CD4-positive, alpha-beta T cell (primary cell): ENCODE results near the gene TANK. TPM values are rescaled to one million over a fixed set of nuclear protein-coding genes. Genes with fewer than 3 reads are reported as not detected.

Experiments
- ATAC-seq: fragments of 200-7000 bp; cut with Tn5 transposase; one replicate; pipeline ENCODE4 v1.10.0; 2022; ENCODE audit warnings: mild to moderate bottlenecking; ENCODE audit not compliant: poor library complexity
- CTCF ChIA-PET: fragments of 350-600 bp; sonication (Branson Sonifier 250); formaldehyde crosslinking; loops from one replicate; lab custom pipeline; 2021; ENCODE audit warnings: antibody characterized with exemption, inconsistent platforms; lab: Charles Lee
- POLR2A ChIA-PET: fragments of 350-600 bp; sonication (Branson Sonifier 250); formaldehyde crosslinking; loops from one replicate; lab custom pipeline; 2021; ENCODE audit warnings: antibody characterized with exemption, inconsistent platforms; lab: Charles Lee
- DNase-seq, 14 experiments: peaks; one replicate each; pipeline ENCODE4 v3.0.0-alpha.2; 2013 to 2020; ENCODE audit warnings: mixed read lengths in 2 of 14
- H3K27ac ChIP-seq, 2 donors: one replicate each; pipeline versions ENCODE4 v1.5.1 to v1.7.0; 2013; ENCODE audit warnings: low read length in 2 of 2, low read depth in 1 of 2, mild to moderate bottlenecking in 1 of 2
- H3K27me3 ChIP-seq, 2 experiments: 1 replicate in 1 of 2; 2 replicates in 1 of 2; pipeline versions ENCODE4 v1.6.1 to v1.7.0; 2013; ENCODE audit warnings: low read length in 2 of 2, control low read depth in 1 of 2, mild to moderate bottlenecking in 1 of 2, moderate library complexity in 1 of 2; ENCODE audit not compliant: insufficient read depth in 2 of 2, control insufficient read depth in 1 of 2
- H3K36me3 ChIP-seq: one replicate; pipeline ENCODE4 v1.6.1; 2013; ENCODE audit warnings: low read length, control low read depth; ENCODE audit not compliant: insufficient read depth
- H3K4me1 ChIP-seq: one replicate; pipeline ENCODE4 v1.6.1; 2013; ENCODE audit warnings: low read length, control low read depth; ENCODE audit not compliant: insufficient read depth
- H3K4me3 ChIP-seq: one replicate; pipeline ENCODE4 v1.5.1; 2013; ENCODE audit warnings: mild to moderate bottlenecking, low read length, moderate library complexity
- H3K9me3 ChIP-seq, 2 experiments: 1 replicate in 1 of 2; 2 replicates in 1 of 2; pipeline versions ENCODE4 v1.6.1 to v1.7.0; 2013; ENCODE audit warnings: low read length in 2 of 2, mild to moderate bottlenecking in 2 of 2, control low read depth in 1 of 2, moderate library complexity in 1 of 2; ENCODE audit not compliant: control insufficient read depth in 1 of 2, insufficient read depth in 1 of 2
- H3K27ac Mint-ChIP-seq: one replicate; pipeline ENCODE4 v1.8.0; 2020; ENCODE audit warnings: mixed read lengths
- H3K27me3 Mint-ChIP-seq: one replicate; pipeline ENCODE4 v1.8.0; 2021; ENCODE audit warnings: mixed read lengths
- H3K36me3 Mint-ChIP-seq: one replicate; pipeline ENCODE4 v1.8.0; 2021; ENCODE audit warnings: low read depth, mixed read lengths
- H3K4me1 Mint-ChIP-seq: one replicate; pipeline ENCODE4 v1.8.0; 2021; ENCODE audit warnings: low read depth, mixed read lengths
- H3K4me3 Mint-ChIP-seq: one replicate; pipeline ENCODE4 v1.8.0; 2020; ENCODE audit warnings: mild to moderate bottlenecking, mixed read lengths
- H3K9me3 Mint-ChIP-seq: one replicate; pipeline ENCODE4 v1.8.0; 2020; ENCODE audit warnings: mixed read lengths
- intact Hi-C, 2 experiments: fragments of 100-400 bp; cut with DNase I in 1 of 2; cut with micrococcal nuclease in 1 of 2; formaldehyde crosslinking; loops; one replicate each; pipeline versions ENCODE4 v1.15.1 to v1.9.0; 2023 to 2025; cut with DNase I, micrococcal nuclease
- total RNA-seq, 174 experiments: library from RNA in 2 of 174; stranded (reverse) in 2 of 174; gene quantifications; one replicate each; pipeline ENCODE4 v1.2.3 and lab custom pipeline; 2021 to 2026
- TF ChIP-seq, protein P1 (sequence below): fragments of 200-600 bp; IDR thresholded peaks from one replicate; pipeline ENCODE4 v1.8.0; 2022; ENCODE audit warnings: antibody characterized with exemption, mild to moderate bottlenecking

Gene TANK
- total RNA-seq, 2 experiments from 2014 or later = 66.3 to 71.7 TPM

DNA sequence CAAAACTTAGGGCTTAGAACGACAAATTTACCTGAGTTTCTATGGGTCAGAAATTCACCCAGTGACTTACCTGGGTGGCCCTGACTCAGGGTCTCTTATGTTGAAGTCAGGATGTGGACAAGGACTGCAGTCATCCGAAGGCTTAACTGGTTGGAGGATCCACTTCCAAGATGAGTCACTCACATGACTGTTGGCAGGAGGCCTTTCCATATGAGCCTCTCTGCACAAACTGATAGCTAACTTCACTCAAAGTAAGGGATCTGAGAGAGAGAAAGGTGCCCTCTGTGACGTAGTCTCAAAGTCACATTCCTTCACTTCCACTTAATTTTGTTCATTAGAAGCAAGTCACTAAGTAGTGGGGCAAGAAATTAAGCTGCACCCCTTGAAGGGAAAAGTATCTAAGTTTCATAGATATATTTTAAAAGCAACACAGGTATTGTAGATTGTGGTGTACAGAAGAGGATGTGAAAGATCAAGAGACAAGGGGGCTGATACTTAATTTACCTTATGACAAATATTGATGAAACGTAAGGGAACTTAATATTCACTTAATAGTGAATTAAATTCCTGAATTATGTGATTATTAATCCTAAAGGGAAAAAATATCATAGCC, 48.4 kb downstream of the TANK start:
- Mint-ChIP-seq H3K4me1 (no peaks in the 10 kb centered on the region), H3K4me3 (no peak overlapping the region), H3K36me3 (peaks cover 83% of the 10 kb centered on the region), H3K27me3 (no peaks in the 10 kb centered on the region), H3K9me3 (no peaks in the 10 kb centered on the region), H3K27ac (peak overlapping the region; percentile 27)
- intact Hi-C loops = no loop called here
- POLR2A ChIA-PET = no interaction called here
- CTCF ChIA-PET = no interaction called here
- Histone ChIP-seq H3K9me3 (no peaks in the 10 kb centered on the region), H3K27ac (no peak overlapping the region), H3K36me3 (peaks cover 75% of the 10 kb centered on the region), H3K4me3 (no peak overlapping the region), H3K27me3 (no peaks in the 10 kb centered on the region), H3K4me1 (no peaks in the 10 kb centered on the region)
- no peak for DNase-seq
- TF ChIP-seq, protein P1, sequence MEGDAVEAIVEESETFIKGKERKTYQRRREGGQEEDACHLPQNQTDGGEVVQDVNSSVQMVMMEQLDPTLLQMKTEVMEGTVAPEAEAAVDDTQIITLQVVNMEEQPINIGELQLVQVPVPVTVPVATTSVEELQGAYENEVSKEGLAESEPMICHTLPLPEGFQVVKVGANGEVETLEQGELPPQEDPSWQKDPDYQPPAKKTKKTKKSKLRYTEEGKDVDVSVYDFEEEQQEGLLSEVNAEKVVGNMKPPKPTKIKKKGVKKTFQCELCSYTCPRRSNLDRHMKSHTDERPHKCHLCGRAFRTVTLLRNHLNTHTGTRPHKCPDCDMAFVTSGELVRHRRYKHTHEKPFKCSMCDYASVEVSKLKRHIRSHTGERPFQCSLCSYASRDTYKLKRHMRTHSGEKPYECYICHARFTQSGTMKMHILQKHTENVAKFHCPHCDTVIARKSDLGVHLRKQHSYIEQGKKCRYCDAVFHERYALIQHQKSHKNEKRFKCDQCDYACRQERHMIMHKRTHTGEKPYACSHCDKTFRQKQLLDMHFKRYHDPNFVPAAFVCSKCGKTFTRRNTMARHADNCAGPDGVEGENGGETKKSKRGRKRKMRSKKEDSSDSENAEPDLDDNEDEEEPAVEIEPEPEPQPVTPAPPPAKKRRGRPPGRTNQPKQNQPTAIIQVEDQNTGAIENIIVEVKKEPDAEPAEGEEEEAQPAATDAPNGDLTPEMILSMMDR = no peak
- ATAC-seq = no peak

DNA sequence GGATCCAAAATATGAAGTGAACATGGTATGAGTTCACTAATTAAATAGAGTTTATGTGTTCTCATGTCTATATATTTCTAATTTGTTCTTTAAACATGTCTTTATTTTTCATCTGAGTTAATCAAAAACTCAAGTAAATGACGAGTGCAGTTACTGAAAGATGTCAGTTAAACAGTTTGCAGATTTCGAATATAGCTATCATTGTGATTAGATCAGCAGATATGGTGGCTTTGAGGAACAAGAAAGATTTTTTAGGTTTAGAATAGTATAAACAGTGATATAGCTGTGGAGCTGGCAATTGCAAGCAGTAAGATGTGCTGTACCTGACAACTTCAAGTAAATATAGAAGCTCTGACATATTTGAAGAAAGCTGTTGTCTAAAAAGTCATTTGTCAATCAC, 49.7 kb downstream of the TANK start:
- H3K27ac Mint-ChIP-seq = no peak overlapping the region
- peaks cover 78% of the 10 kb centered on the region for H3K36me3 Mint-ChIP-seq
- intact Hi-C loops = no loop called here

DNA sequence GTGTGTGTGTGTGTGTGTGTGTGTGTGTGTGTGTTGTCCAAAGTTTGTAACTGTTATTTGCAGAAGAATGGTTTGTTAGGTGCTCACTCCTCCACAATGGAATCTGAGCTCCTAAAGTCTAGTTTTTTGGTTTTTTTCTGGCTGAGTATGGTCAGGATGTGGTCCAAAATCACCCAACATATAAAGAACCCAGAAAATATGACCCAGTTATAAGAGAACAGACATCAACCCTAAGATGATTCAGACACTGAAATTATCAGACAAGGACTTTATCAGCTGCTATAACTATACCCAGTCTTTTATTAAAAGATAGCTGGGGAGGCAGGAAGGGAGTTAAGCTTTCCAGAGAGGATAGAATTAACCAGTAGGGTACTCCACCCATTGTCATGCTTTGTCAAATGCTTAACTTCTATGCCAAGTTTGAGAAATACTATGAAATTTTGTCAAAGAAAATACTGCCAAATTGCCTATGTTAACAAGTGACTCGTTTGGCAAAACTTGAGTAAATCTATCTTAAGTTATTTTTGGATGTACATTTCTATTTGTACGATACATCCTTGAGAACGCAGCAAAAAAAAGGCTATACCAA, 57.5 kb downstream of the TANK start:
- intact Hi-C loops = no loop called here
- no peaks in the 10 kb centered on the region for H3K9me3 ChIP-seq
- ATAC-seq = no peak
- DNase-seq = peak in 2 of 14 experiments; percentile 16 to 19
- no peak overlapping the region for H3K27ac ChIP-seq
- no peaks in the 10 kb centered on the region for H3K27me3 ChIP-seq
- TF ChIP-seq, protein P1 = no peak
- no peak overlapping the region for H3K4me3 Mint-ChIP-seq
- peaks cover 35% of the 10 kb centered on the region for H3K4me1 Mint-ChIP-seq
- H3K27me3 Mint-ChIP-seq = no peaks in the 10 kb centered on the region
- ChIA-PET CTCF (no interaction called here), POLR2A (interaction anchor here (0.8 kb wide), 1 partner anchor 56 kb away, joined by 3 read pairs; no protein-coding TSS in a partner anchor)
- H3K36me3 Mint-ChIP-seq = peaks cover 41% of the 10 kb centered on the region
- H3K36me3 ChIP-seq = peaks cover 34% of the 10 kb centered on the region
- H3K27ac Mint-ChIP-seq = peak overlapping the region; percentile 75
- H3K4me3 ChIP-seq = no peak overlapping the region
- no peaks in the 10 kb centered on the region for H3K9me3 Mint-ChIP-seq
- peaks cover 3% of the 10 kb centered on the region for H3K4me1 ChIP-seq

More for the DNA sequence above, 49.7 kb downstream of the TANK start:
- Histone ChIP-seq H3K27me3 (no peaks in the 10 kb centered on the region), H3K9me3 (no peaks in the 10 kb centered on the region), H3K36me3 (peaks cover 75% of the 10 kb centered on the region), H3K4me1 (no peaks in the 10 kb centered on the region), H3K27ac (no peak overlapping the region), H3K4me3 (no peak overlapping the region)
- Mint-ChIP-seq H3K4me1 (peaks cover 4% of the 10 kb centered on the region), H3K4me3 (no peak overlapping the region), H3K9me3 (no peaks in the 10 kb centered on the region), H3K27me3 (no peaks in the 10 kb centered on the region)
- ATAC-seq = no peak
- POLR2A ChIA-PET = no interaction called here
- CTCF ChIA-PET = no interaction called here
- DNase-seq = no peak
- TF ChIP-seq, protein P1 = no peak
